Adrenal gland (tissue), 5 donors: Measurements from ENCODE around the gene CEP152.

Experiments used
- CTCF ChIP-seq, 6 experiments: fragments of 450-650 bp in 4 of 6; fragments of 200-600 bp in 2 of 6; sonication (generic) in 1 of 6; IDR thresholded peaks; 1 replicate in 5 of 6; 2 replicates in 1 of 6; pipeline versions ENCODE4 v1.5.1 to v1.8.0; 2016 to 2021; ENCODE audit warnings: antibody characterized with exemption in 6 of 6, mild to moderate bottlenecking in 2 of 6, moderate library complexity in 1 of 6
- POLR2A ChIP-seq, 2 donors: fragments of 450-650 bp; IDR thresholded peaks; one replicate each; pipeline ENCODE4 v1.6.1; 2017; ENCODE audit warnings: antibody characterized with exemption in 2 of 2, mild to moderate bottlenecking in 2 of 2, moderate library complexity in 1 of 2
- donor health status: DM: no; HTN: no; CAD: no.

- TF ChIP-seq CTCF (IDR thresholded peaks at IDR 0.05): no peak
- TF ChIP-seq POLR2A (IDR thresholded peaks at IDR 0.05): no peak
Observed at GRCh38 chr15:48850648-48851047, 39.8 kb upstream of the CEP152 start.
